ENCODE data around the gene OTX2. TPM values are rescaled to one million over a fixed set of nuclear protein-coding genes. Genes with fewer than 3 reads are reported as not detected.

The OTX2 gene
- total RNA-seq, 1 donor from 2014 or later = not detected

DNA sequence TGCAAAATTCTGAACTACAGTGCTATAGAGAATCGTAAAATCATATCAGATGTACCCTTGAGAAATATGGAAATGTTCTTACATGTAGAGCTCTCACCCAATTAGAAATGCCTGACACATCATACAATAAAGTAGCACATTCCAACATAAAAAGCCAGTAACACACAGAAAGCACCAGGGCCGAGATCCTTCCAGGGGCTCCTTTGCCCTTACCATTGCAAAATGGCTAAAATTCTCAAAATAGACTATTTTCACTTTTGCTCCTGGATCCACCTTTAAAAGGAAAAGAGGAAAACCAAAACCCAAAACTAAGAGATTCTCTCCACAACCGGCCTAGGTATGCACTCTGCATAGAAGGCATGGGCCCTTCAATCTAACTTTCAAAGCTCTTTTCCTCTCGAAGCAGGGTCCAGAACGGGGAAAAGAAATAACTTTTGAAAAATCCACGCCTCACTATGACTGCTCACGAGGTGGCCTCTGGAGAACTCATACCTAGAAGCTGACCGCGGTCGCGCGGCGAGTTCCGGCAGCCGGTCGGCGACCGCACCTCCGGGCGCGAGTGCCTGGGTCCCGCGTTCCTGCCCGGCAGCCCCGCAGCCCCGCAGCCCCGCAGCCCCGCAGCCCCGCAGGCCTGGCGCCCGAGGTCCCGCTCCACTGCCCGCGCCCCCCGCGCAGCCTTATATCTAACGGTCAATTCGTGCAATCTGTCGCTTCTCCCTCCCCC is 2.7 kb downstream of the OTX2 start:
- Histone ChIP-seq H3K4me1 (peaks cover 9% of the 10 kb centered on the region), H3K36me3 (no peaks in the 10 kb centered on the region), H3K4me3 (no peak overlapping the region), H3K27me3 (ENCODE audit: low read depth) (peaks cover 98% of the 10 kb centered on the region), H3K27ac (no peak overlapping the region), H3K9me3 (no peaks in the 10 kb centered on the region)
- ATAC-seq = no peak
- intact Hi-C loops (cut with DNase I) = no loop called here
- TF ChIP-seq, protein P1, sequence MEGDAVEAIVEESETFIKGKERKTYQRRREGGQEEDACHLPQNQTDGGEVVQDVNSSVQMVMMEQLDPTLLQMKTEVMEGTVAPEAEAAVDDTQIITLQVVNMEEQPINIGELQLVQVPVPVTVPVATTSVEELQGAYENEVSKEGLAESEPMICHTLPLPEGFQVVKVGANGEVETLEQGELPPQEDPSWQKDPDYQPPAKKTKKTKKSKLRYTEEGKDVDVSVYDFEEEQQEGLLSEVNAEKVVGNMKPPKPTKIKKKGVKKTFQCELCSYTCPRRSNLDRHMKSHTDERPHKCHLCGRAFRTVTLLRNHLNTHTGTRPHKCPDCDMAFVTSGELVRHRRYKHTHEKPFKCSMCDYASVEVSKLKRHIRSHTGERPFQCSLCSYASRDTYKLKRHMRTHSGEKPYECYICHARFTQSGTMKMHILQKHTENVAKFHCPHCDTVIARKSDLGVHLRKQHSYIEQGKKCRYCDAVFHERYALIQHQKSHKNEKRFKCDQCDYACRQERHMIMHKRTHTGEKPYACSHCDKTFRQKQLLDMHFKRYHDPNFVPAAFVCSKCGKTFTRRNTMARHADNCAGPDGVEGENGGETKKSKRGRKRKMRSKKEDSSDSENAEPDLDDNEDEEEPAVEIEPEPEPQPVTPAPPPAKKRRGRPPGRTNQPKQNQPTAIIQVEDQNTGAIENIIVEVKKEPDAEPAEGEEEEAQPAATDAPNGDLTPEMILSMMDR (IDR thresholded peaks at IDR 0.05) = no peak
- DNase-seq = no peak

DNA sequence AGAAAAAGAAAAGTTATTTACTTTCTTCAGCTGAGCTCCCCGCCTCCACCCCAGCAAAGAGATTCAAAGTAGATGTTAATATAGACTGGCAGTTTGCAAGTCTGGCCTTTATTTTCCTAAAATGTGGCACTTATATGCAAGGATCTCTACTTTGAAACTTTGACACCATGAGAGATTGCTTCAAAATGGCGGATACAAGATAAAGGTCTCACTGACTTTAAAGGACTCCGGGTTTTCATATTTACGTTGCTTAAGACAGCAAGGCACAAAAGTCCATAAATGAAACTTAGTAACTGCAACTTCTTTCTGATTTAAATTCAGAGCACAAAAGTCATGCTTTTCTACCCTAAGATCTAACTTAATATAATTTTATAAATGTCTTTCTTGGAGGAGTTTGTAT is 3.5 kb downstream of the OTX2 start:
- no peak for ATAC-seq
- intact Hi-C loops (cut with DNase I) = no loop called here
- no peak overlapping the region for H3K27ac ChIP-seq
- H3K27me3 ChIP-seq (ENCODE audit: low read depth) = peaks cover 98% of the 10 kb centered on the region
- no peak overlapping the region for H3K4me3 ChIP-seq
- H3K4me1 ChIP-seq = peaks cover 9% of the 10 kb centered on the region
- H3K36me3 ChIP-seq = no peaks in the 10 kb centered on the region
- H3K9me3 ChIP-seq = no peaks in the 10 kb centered on the region
- DNase-seq = no peak
- TF ChIP-seq, protein P1 (IDR thresholded peaks at IDR 0.05) = no peak

DNA sequence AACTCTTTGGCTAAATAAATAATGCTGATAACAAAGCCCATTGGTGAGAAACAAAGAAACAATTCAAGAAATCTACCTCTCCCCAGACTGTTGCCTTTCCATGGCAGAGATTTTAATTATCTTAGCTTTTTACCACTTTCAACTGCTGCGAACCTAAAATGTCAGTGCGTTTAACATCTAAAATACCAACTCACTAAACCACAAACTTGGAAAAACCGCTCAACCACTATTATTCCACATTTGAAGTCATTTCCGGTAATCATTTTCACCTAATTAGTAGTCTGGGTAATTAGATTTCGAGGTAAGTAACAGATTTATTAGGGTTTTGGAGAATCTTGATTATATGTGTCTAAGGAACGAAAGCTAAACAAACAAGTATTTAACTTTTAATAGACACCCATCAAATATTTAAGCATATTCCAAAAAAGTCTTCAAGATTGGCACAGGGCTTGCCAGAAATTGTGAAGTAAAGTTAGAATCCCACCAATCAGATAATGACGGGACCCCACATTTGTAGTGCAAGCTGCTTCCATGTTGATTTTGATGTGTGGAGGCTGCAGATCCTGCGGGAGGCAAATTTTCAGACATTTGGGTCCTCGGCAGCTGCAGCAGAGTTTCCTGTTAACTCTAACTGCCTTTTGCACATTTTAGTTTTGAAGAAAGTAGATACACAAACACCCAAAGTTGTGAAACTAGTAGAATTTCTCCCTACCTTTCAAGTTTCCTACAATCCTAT is 4.1 kb downstream of the OTX2 start:
- TF ChIP-seq, protein P1 (IDR thresholded peaks at IDR 0.05) = no peak

DNA sequence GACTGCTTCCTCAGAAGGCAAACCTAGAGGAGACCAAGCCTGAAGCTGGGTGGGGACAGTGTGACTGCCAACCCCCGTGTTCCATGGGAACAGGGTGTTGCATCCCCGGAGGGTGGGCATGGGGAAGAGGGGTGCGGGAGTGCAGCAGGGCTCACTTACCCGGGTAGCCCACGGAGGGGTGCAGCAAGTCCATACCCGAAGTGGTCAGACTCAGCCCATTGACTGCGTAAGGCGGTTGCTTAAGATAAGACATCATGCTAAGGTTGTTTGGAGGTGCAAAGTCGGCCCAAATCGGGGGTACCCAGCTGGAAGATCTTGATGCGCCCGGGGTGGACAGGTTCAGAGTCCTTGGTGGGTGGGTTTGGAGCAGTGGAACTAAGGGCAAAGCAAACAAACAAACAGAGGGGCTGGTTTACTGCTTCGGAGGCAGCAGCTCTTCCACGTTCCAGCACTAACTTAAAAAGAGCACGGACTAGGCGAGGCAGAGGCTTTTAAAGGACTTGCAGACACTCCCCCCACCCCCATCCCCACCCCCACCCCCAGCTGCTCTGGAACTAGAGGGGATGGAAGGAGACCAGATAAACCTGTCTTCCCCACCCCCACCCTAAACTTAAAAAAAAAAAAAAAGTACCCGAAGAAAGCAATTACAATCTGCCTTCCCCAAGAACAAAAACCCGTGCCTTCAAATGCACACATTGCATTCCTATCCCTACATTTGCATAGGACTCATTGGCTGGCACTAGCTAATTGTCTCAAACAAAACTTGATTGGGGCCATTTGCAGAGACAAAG is 4.9 kb downstream of the OTX2 start:
- Histone ChIP-seq H3K4me3 (no peak overlapping the region), H3K27me3 (ENCODE audit: low read depth) (peaks cover 98% of the 10 kb centered on the region), H3K4me1 (peaks cover 9% of the 10 kb centered on the region), H3K27ac (no peak overlapping the region), H3K36me3 (no peaks in the 10 kb centered on the region), H3K9me3 (no peaks in the 10 kb centered on the region)
- ATAC-seq = no peak
- DNase-seq = no peak
- TF ChIP-seq, protein P1 (IDR thresholded peaks at IDR 0.05) = no peak
- intact Hi-C loops (cut with DNase I) = no loop called here

More for the DNA sequence above, 4.1 kb downstream of the OTX2 start:
- H3K4me3 ChIP-seq = no peak overlapping the region
- no peak for DNase-seq
- H3K36me3 ChIP-seq = no peaks in the 10 kb centered on the region
- no peaks in the 10 kb centered on the region for H3K9me3 ChIP-seq
- intact Hi-C loops (cut with DNase I) = no loop called here
- H3K27ac ChIP-seq = no peak overlapping the region
- H3K27me3 ChIP-seq (ENCODE audit: low read depth) = peaks cover 98% of the 10 kb centered on the region
- peaks cover 9% of the 10 kb centered on the region for H3K4me1 ChIP-seq
- no peak for ATAC-seq

DNA sequence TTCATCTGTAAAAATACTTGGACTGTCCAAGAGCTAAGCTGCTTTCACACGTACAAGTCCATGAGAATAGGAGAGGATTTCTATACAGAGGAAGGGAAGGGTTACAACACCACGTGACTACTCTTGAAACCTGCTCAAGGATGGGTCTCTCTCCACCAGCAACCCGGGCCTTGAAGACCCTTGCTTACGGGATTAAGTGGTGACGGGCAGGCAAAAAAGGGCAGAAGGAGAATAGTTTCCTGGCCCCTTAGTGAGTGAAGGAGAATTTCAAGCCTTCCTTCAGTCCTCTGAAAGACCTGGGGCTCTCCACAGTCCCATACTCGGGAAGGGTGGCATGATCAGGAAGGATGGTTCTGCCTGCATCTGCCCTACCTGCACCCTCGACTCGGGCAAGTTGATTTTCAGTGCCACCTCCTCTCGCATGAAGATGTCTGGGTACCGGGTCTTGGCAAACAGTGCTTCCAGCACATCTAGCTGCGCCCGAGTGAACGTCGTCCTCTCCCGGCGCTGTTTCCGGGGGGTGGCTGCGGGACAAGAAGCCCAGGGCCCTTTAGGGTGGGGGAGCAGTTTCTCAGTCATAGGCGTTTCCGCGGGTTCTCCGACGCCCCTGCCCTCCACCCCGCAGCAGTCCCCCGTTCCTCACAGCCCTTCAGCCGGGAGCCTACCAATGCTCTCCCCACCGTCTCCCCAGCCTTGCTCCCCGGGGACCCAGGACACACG is 6.3 kb downstream of the OTX2 start:
- no peak for DNase-seq
- Histone ChIP-seq H3K4me3 (no peak overlapping the region), H3K27ac (no peak overlapping the region), H3K4me1 (peaks cover 9% of the 10 kb centered on the region), H3K27me3 (ENCODE audit: low read depth) (peaks cover 95% of the 10 kb centered on the region), H3K9me3 (no peaks in the 10 kb centered on the region), H3K36me3 (no peaks in the 10 kb centered on the region)
- no peak for ATAC-seq
- intact Hi-C loops (cut with DNase I) = no loop called here
- TF ChIP-seq, protein P1 (IDR thresholded peaks at IDR 0.05) = no peak

All from lower lobe of right lung (tissue), 2 donors.